Renal pelvis (tissue), 4 donors: ENCODE results near the gene NR3C2. TPM values are rescaled to one million over a fixed set of nuclear protein-coding genes. Genes with fewer than 3 reads are reported as not detected.

Source experiments
- DNase-seq: peaks from one replicate; pipeline ENCODE4 v3.0.0-alpha.2; 2013
- polyA plus RNA-seq, 3 donors: library from polyadenylated mRNA; unstranded; fragments of 120-200 nt; gene quantifications; one replicate each; pipeline ENCODE4 v1.2.1, GENCODE V29; 2013; ENCODE audit not compliant: insufficient read length in 3 of 3

NR3C2 gene
- polyA plus RNA-seq, 3 donors: 13.1 to 15.9 (median 14.0) TPM

- DNase-seq: no peak
These were observed 176.6 kb downstream of the NR3C2 start for GRCh38 chr4:148265627-148266026.

- DNase-seq: no peak
These were observed 178.4 kb downstream of the NR3C2 start for GRCh38 chr4:148263802-148264201.

- no peak for DNase-seq
These were observed 179.1 kb downstream of the NR3C2 start for GRCh38 chr4:148263127-148263526.

- DNase-seq: peak; percentile 76
These were observed 180.4 kb downstream of the NR3C2 start for GRCh38 chr4:148261848-148262247.

GRCh38 chr4:148259841-148260240, 182.4 kb downstream of the NR3C2 start:
- DNase-seq: no peak

GRCh38 chr4:148258535-148258934, 183.7 kb downstream of the NR3C2 start:
- no peak for DNase-seq

GRCh38 chr4:148255344-148255720, 186.9 kb downstream of the NR3C2 start:
- no peak for DNase-seq

GRCh38 chr4:148254621-148255343, 187.4 kb downstream of the NR3C2 start:
- DNase-seq: no peak

GRCh38 chr4:148253768-148254167, 188.4 kb downstream of the NR3C2 start:
- no peak for DNase-seq

- DNase-seq: no peak
These were observed 193.4 kb downstream of the NR3C2 start for GRCh38 chr4:148248824-148249223.

GRCh38 chr4:148245015-148245414, 197.2 kb downstream of the NR3C2 start:
- DNase-seq: no peak

- DNase-seq: no peak
These were observed 198.4 kb downstream of the NR3C2 start for GRCh38 chr4:148243837-148244236.

GRCh38 chr4:148240241-148240640, 202.0 kb downstream of the NR3C2 start:
- no peak for DNase-seq

GRCh38 chr4:148239494-148239985, 202.7 kb downstream of the NR3C2 start:
- DNase-seq: no peak

GRCh38 chr4:148238811-148239493, 203.3 kb downstream of the NR3C2 start:
- no peak for DNase-seq

GRCh38 chr4:148238086-148238485, 204.1 kb downstream of the NR3C2 start:
- no peak for DNase-seq

- no peak for DNase-seq
These were observed 206.4 kb downstream of the NR3C2 start for GRCh38 chr4:148235809-148236208.

GRCh38 chr4:148229798-148230197, 212.4 kb downstream of the NR3C2 start:
- no peak for DNase-seq

- no peak for DNase-seq
These were observed 213.2 kb downstream of the NR3C2 start for GRCh38 chr4:148229028-148229427.

- no peak for DNase-seq
These were observed 215.1 kb downstream of the NR3C2 start for GRCh38 chr4:148227147-148227546.

GRCh38 chr4:148226341-148226740, 215.9 kb downstream of the NR3C2 start:
- DNase-seq: no peak

- DNase-seq: no peak
These were observed 216.6 kb downstream of the NR3C2 start for GRCh38 chr4:148225639-148226038.

GRCh38 chr4:148224476-148224875, 217.7 kb downstream of the NR3C2 start:
- DNase-seq: no peak
